Mucosa of gallbladder (tissue), 1 donor: ENCODE results near the gene UST. TPM values are rescaled to one million over a fixed set of nuclear protein-coding genes. Genes with fewer than 3 reads are reported as not detected.
"Not testable (repeated sequence)": the region's sequence is repeated elsewhere in the genome, so short reads cannot be mapped to it uniquely, and the experiment has no call there.

Experiments used
- DNase-seq: peaks from one replicate; pipeline ENCODE4 v3.0.0-alpha.2; 2020; ENCODE audit warnings: low spot score
- total RNA-seq: library from RNA; stranded (reverse); gene quantifications from one replicate; pipeline ENCODE4 v1.2.1, GENCODE V29; 2021
- donor health status: DM: no; HTN: no; CAD: no.

The UST gene
- total RNA-seq, 1 donor from 2014 or later, result 24.0 TPM

- DNase-seq, result no peak
These were observed 151.7 kb downstream of the UST start for GRCh38 chr6:148898376-148899014.

DNA sequence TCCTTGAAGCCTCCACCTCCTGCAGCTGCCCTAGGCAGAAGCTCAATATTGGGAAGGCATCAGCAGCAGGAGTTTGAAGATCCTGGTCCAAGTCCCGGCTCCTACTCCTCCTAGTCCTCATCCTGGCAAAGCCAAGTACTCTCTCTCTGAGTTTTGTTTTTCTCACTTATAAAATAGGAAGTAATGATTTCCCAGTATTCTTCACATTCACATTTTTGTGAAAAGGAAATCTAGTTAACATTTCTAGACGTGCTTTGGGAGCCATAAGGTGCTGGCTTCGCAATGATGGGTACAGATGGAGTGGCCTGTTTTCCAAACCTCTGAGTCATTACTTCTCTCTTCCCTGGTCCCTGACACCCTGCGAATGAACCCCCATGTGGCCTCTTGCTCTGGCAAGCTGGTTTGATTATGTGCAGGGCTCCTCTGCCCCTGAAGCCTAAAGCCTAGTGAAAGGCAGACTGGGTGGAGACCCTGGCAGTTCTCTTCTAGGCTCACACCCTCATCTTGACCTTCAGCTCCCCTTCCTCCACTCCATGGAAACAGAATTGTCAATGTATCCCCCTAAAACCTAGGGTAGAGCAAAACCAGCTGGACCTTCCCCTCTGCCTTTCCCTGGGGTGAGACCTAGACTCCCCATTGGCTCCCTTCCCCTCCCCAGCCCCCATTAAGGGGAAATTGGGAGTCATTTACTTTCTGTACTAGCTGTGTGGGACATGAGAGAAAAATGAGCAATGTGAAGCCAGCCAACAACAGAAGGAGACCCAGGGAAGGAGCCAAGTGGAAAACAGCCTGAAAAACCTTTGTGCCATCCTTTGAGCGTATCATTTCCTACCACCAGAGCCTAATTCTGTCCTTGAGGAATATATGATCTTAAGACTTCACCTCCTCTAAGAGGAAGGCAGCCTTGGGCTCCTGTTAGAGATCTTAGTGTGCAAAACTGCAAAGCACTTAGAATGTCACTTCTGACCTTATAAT is 158.4 kb downstream of the UST start:
- DNase-seq, result no peak

GRCh38 chr6:148905901-148906300 is 159.1 kb downstream of the UST start:
- DNase-seq, result no peak

DNA sequence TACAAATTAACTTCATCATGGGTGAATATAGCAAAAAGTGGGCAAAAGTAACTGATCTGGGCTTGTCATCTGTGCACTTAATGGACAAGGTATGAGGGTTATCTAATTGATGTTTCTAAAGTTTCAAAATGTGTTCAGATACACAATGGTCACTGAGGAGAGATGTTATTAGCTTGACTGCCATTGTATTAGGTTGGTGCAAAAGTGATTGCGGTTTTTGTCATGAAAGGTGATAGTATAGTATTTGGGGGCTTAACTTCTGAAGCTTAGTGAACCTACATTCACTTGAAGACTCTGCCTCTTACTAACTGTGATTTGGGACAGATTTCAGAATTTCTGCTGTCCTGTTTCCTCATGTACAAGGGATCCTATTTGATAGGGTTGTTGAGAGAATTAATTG is 159.6 kb downstream of the UST start:
- DNase-seq, result no peak

DNA sequence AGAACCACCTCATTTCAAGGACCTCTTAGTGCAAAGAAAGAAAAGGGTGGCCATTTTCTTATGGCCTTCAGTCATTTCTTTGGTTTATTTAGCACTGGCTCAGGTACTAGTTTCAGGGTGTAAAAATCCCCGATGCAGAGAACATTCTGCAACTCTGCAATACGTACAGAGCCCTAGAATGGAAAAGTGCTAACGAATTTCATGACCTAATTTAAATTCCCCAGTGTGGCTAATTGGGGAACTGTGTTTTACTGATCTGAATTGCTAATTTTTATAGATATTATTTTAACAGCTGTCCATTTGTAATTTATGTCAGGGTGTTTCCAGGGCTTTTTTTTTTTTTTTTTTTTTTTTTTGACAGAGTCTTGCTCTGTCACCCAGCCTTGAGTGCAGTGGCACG is 160.7 kb downstream of the UST start:
- no peak for DNase-seq

DNA sequence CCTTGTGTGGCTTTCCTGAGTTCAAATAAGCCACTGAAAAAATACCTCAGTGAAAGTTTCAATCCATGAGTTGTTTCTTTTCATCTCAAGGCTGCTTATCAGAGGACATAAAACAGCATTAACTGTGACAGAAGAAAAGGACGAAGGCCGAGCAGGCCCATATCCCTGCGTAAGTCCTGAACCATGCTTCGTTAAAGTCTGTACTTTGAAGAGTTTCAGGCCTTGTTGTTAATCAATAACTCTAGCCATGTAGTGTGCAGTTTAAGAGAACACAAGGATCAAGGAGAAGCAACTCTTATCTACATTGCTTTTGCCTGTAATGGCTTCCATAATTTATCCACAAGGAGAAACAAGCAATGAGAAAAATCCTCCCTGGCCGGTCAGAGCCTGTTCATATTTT is 165.4 kb downstream of the UST start:
- DNase-seq, result no peak

GRCh38 chr6:148915810-148916209 is 169.0 kb downstream of the UST start:
- no peak for DNase-seq

DNA sequence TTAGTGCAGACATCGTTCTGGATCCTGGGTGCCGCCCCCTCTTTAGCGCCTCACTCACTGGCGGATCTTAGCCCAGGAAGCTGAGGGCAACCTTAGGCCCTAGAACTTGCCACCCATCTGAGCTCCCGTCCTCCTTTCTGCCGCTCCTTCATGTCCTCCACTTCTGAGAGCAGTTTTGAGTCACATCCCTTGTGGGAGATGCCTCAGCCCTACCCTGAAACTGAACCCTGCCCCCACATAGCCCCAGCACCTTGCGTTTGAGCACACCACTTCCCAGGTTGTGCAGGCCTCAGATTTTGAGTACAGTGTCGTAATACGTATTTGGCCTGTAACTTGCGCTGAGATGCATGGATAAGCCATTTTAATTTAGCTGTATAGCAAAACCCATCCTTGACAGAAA is 169.7 kb downstream of the UST start:
- not testable (repeated sequence) for DNase-seq

DNA sequence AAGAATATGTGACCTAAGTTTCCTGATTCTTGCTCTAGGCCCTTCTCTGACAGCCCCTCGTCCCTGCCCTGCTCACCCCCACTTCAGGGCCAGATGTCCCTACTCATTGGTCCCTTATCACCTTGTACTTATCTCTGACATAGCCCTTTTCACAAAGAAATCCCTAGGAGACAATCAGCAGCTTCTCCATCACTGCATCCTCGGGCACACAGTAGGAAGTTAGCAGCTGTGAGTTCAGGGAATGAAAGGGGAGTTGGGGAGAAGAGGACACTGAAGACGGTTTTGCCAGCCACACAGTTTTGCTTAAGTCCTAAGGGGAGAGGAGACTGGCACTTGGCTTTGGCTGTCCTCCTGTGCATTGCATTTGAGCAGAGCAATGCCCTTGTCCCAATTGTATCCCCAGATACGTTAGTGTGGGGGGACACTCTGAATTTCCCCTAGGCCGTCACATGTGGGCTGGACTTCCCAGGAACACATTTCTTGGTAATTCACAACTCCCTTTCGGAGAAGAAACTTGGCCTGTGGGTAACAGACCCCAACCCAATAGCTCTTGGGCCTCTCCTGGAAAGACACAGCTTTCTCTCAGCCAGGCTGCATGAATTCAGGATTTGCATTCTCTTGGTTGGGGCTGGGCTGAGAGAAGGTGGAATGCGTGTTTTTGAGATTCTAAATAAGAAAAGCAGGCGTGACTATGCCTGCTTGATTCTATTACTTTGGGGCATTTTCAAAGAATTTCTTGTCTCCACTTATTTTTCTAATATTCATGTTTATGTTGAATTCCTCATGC is 177.6 kb downstream of the UST start:
- no peak for DNase-seq

DNA sequence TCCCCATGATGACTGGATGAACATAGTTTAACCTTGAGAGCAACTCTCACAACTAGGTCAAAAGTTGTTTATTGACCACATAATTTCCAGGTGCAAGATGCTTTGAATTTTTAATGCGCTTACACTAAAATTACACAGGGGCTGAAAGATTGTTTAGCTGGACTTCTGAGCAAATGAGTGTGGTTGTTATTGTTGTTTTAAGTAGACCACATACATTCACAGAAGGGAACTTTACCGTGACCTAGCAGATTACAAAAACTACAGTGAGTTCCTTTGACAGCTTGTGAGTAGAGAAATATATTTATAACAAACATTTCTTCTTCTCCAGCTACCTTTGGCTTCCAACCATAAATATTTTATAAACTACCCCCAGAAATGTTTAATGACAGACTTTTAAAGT is 178.9 kb downstream of the UST start:
- DNase-seq, result no peak

- no peak for DNase-seq
These were observed 179.6 kb downstream of the UST start for GRCh38 chr6:148926478-148926877.

DNA sequence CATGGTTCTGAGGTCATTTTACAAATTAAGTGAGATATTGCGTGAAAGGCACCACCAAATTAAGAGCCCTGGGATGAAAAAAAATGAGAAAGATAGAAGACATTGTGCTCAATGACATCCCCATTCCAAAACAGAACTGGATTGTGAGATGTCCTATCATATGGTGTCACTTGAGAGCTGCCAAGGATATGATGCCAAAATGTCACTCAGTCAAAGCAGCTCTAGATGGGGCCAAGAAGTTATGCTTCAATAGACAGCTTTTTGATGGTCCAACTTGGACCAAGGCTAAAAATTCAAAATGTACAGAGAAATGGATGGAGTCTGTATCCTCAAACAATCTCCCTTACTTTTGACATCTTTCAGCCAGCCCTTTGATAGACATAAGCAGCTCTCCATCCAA is 180.8 kb downstream of the UST start:
- no peak for DNase-seq

DNA sequence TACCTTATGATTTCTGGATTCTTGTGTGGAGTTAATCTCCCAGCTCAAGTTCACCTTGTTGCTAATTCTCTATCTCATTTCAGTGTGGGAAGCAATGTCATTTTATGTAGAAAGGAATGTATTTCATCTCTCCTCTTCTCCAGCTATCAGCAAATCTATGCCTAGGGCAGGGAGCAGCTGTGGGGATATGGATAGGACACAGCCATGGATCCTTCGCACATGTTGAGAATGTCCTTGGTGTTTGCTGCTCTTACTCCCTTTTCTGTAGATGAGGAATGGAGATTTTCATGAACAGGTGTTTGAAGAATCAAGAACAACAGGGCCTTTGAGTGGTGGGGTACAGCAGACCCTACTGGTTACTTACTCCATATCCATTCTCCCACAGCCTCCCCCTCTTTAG is 182.0 kb downstream of the UST start:
- no peak for DNase-seq

DNA sequence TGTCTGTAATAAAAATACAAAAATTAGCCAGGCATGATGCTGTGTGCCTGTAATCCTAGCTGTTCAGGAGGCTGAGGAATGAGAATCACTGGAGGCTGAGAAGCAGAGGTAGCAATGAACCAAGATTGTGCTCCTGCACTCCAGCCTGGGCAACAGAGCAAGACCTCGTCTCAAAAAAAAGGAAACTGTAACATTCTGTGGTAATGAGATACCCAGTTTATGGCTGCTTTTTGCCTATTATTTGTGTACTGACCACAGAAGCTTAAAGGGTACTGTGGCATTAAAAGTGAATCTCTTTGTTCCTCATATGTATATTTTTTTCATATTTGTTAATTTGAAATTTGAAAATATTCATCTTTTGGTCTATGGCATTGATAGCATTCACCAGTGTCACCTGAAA is 185.4 kb downstream of the UST start:
- DNase-seq, result no peak

DNA sequence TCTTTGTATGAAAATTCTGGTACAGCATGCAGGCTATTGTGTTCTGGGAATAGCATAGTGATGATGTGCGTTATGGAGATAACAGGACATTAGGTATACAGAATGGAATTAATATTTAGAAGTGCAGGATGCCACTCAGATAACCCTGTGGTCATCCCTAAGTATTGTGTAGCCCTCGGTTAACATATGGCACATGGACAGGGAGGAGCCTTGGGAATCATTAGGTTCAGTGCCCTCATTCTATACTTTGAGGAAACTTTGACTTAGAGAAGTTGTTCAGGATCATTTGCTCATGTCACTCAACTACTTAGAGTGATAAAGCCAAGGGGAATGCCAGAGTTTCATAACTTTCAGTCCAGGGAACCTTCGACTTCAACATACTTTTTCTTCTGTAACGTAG is 185.9 kb downstream of the UST start:
- DNase-seq, result no peak

DNA sequence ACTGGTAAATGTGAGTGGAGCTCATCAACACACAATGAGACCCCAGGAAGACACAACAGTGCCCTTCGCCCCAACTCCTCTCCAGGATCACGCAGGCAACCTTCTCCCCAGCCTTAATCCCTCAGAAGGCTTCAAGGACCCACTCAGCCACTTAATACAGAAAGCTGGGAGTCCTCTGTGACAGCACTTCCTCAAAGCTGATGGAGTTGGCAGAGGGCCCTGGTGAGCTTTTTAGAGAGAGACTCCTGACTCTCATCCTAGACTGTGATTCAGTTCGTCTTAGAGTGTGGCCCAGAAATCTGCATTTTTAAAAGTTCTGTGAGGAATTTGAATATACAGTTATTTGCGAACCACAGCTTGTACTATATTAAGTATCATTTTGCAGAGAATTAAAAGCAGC is 187.7 kb downstream of the UST start:
- DNase-seq, result no peak

DNA sequence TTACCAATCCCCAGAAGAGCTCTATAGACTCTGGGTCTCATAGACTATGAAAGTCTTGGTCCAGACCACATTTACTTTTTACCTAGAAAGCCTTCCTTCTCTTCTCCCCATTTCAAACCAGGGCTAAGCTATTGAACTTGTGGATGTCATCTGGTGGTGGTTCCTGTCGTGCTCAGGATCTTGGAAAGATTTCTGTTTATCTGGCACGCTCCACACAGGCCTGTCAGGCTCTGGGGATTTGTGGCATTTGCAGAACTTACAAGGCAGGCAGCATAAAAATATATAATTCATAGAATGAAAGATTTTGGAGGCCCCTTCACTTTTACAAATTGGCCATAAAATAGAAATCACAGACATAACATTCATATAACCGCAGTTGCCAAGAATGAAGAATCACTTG is 188.1 kb downstream of the UST start:
- no peak for DNase-seq

DNA sequence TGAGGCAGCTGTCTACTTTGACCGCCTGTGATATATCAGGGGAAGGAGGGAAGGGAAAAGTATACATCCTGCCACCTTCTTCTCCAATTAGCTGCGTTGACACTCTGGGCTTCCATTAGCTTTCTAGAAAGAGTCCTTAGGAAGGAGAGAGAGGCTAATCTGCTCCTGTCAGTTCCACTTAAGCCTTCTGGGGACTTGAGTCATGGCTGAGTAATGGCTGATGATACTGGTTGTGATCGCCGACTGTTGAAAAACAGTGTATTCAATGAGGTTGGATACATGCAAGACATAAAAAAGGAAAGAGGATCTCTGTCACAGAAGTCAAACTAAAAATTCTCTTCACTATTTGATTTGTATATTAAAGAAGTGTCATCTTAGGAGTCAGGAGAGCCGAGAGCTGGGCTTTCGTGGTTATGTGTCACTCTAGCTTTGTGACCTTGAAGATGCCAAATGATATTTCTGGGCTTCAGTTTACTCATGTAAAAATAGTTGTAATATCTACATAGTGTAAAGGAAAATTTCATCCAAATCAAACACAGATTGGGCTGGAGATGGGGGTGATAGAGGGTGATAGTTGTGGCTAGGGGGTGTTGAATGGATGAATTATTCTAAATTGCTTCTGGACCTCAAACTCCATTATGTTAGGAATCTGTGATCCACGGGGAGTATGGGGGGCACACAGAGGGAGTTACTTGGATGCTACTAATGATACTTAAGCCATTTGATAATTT is 189.0 kb downstream of the UST start:
- DNase-seq, result no peak

DNA sequence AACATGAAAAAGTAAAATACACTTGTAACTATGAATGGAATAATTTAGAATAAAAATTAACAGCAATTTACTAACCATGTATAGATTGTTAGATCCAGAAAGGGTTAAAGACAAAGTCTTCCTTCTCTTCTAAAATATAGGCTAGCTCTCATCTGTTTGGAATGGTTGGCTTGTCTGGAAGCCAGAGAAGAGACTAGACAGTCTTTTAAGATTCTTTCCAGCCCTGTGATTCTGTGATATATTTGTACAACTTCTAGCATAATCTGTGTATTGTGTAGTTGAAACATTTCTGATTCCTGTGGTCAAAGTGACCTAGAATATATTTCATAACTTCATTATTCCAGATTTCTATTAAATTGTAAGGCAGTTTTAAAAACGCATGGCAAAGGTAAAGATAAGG is 196.6 kb downstream of the UST start:
- no peak for DNase-seq

GRCh38 chr6:148944608-148945007 is 197.8 kb downstream of the UST start:
- no peak for DNase-seq

DNA sequence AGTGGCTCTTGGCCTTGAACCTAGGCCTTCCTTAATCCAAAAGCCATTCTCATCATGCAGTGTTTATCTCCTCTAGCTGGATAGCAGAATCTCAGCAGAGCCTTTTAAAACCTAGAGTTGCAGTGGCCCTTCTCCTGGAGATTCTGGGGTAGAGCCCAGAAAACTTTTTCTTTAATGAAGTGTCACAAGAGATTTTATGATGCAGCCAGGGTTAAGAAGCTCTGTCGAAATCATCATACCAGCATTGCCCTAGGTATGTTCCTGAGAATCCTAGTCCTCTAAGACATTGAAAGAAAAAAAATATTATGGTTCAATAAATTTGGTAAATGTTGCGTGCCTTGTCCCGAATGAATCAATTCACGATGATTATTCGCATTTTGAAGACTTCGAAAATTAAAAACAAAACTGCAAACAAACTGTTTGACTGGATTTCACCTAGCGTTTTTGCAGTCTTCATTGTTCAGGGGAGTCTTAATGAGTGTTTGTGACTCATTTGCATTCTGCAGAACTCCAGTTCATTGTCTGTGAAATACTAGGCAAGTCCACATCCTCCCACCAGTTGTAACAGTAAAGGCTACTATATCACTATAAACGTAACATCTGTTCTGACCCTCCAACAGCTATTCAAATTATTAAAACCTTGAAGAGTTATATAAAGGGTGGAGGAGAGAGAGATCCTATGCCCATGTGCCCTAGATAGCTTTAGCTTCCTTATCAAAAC is 198.6 kb downstream of the UST start:
- DNase-seq, result no peak
